Effector memory CD4-positive, alpha-beta T cell (primary cell): ENCODE measurements around the gene SLC4A7.
"Not testable (repeated sequence)": the region's sequence is repeated elsewhere in the genome, so short reads cannot be mapped to it uniquely, and the experiment has no call there.

Experiments
- DNase-seq, 3 donors: peaks; one replicate each; pipeline ENCODE4 v3.0.0-alpha.2; 2020
- H3K27ac ChIP-seq: 2 replicates; pipeline ENCODE4 v1.7.0; 2013; ENCODE audit warnings: mild to moderate bottlenecking, low read length, moderate library complexity; ENCODE audit not compliant: insufficient read depth, poor library complexity, severe bottlenecking
- H3K27me3 ChIP-seq: replicated peaks from 2 replicates; pipeline ENCODE4 v1.7.0; 2013; ENCODE audit warnings: mild to moderate bottlenecking, low read length; ENCODE audit not compliant: insufficient read depth, control insufficient read depth, poor library complexity, severe bottlenecking
- H3K36me3 ChIP-seq: 2 replicates; pipeline ENCODE4 v1.7.0; 2013; ENCODE audit warnings: mild to moderate bottlenecking, low read length, moderate library complexity; ENCODE audit not compliant: control insufficient read depth, insufficient read depth
- H3K4me1 ChIP-seq: 2 replicates; pipeline ENCODE4 v1.7.0; 2013; ENCODE audit warnings: low read length, mild to moderate bottlenecking; ENCODE audit not compliant: control insufficient read depth, insufficient read depth, poor library complexity, severe bottlenecking
- H3K4me3 ChIP-seq: 2 replicates; pipeline ENCODE4 v1.7.0; 2013; ENCODE audit warnings: low read length, low read depth, mild to moderate bottlenecking; ENCODE audit not compliant: insufficient read depth, poor library complexity, severe bottlenecking
- H3K9me3 ChIP-seq: 2 replicates; pipeline ENCODE4 v1.7.0; 2013; ENCODE audit warnings: mild to moderate bottlenecking, low read length, moderate library complexity; ENCODE audit not compliant: control insufficient read depth

Gene SLC4A7

GRCh38 chr3:27442995-27443394 is 41.2 kb downstream of the SLC4A7 start:
- not testable (repeated sequence) for H3K27me3 ChIP-seq, DNase-seq, H3K27ac ChIP-seq, H3K4me1 ChIP-seq, H3K9me3 ChIP-seq, H3K4me3 ChIP-seq
- peaks cover 43% of the 10 kb centered on the region for H3K36me3 ChIP-seq

- not testable (repeated sequence) for H3K9me3 ChIP-seq, H3K27me3 ChIP-seq, H3K4me1 ChIP-seq, DNase-seq, H3K4me3 ChIP-seq, H3K27ac ChIP-seq
- H3K36me3 ChIP-seq: peaks cover 65% of the 10 kb centered on the region
Measured at GRCh38 chr3:27438352-27438751, 45.8 kb downstream of the SLC4A7 start.

- Histone ChIP-seq H3K9me3 (no peaks in the 10 kb centered on the region), H3K4me1 (no peaks in the 10 kb centered on the region), H3K27ac (no peak overlapping the region), H3K27me3 (no peaks in the 10 kb centered on the region), H3K4me3 (no peak overlapping the region), H3K36me3 (peaks cover 40% of the 10 kb centered on the region)
- DNase-seq: no peak
Measured at GRCh38 chr3:27431116-27431515, 53.1 kb downstream of the SLC4A7 start.

- Histone ChIP-seq H3K36me3 (peaks cover 31% of the 10 kb centered on the region), H3K27ac (no peak overlapping the region), H3K4me3 (no peak overlapping the region), H3K4me1 (no peaks in the 10 kb centered on the region), H3K9me3 (no peaks in the 10 kb centered on the region), H3K27me3 (no peaks in the 10 kb centered on the region)
- DNase-seq: no peak
Measured at GRCh38 chr3:27429909-27430308, 54.3 kb downstream of the SLC4A7 start.

GRCh38 chr3:27428446-27428845 is 55.7 kb downstream of the SLC4A7 start:
- Histone ChIP-seq H3K4me1 (no peaks in the 10 kb centered on the region), H3K27ac (no peak overlapping the region), H3K9me3 (no peaks in the 10 kb centered on the region), H3K36me3 (peaks cover 33% of the 10 kb centered on the region), H3K27me3 (no peaks in the 10 kb centered on the region), H3K4me3 (no peak overlapping the region)
- DNase-seq: no peak

- H3K27ac ChIP-seq: no peak overlapping the region
- peaks cover 29% of the 10 kb centered on the region for H3K36me3 ChIP-seq
- no peaks in the 10 kb centered on the region for H3K27me3 ChIP-seq
Measured at GRCh38 chr3:27426926-27427325, 57.3 kb downstream of the SLC4A7 start.

GRCh38 chr3:27425896-27426565 is 58.2 kb downstream of the SLC4A7 start:
- no peak for DNase-seq
- Histone ChIP-seq H3K4me3 (no peak overlapping the region), H3K9me3 (no peaks in the 10 kb centered on the region), H3K36me3 (peaks cover 26% of the 10 kb centered on the region), H3K27me3 (no peaks in the 10 kb centered on the region), H3K4me1 (no peaks in the 10 kb centered on the region), H3K27ac (no peak overlapping the region)

More at GRCh38 chr3:27426926-27427325, 57.3 kb downstream of the SLC4A7 start:
- Histone ChIP-seq H3K4me1 (no peaks in the 10 kb centered on the region), H3K4me3 (no peak overlapping the region), H3K9me3 (no peaks in the 10 kb centered on the region)
- DNase-seq: no peak

- not testable (repeated sequence) for H3K4me1 ChIP-seq, H3K27me3 ChIP-seq, H3K4me3 ChIP-seq, H3K27ac ChIP-seq, H3K9me3 ChIP-seq, DNase-seq
- peaks cover 24% of the 10 kb centered on the region for H3K36me3 ChIP-seq
Measured at GRCh38 chr3:27424812-27425521, 59.2 kb downstream of the SLC4A7 start.

GRCh38 chr3:27423463-27423862 is 60.7 kb downstream of the SLC4A7 start:
- H3K27me3 ChIP-seq: no peaks in the 10 kb centered on the region
- H3K27ac ChIP-seq: no peak overlapping the region
- no peak for DNase-seq
- H3K4me3 ChIP-seq: no peak overlapping the region
- H3K9me3 ChIP-seq: no peaks in the 10 kb centered on the region
- peaks cover 28% of the 10 kb centered on the region for H3K36me3 ChIP-seq
- H3K4me1 ChIP-seq: no peaks in the 10 kb centered on the region

GRCh38 chr3:27422617-27423016 is 61.6 kb downstream of the SLC4A7 start:
- H3K36me3 ChIP-seq: peaks cover 34% of the 10 kb centered on the region
- no peak for DNase-seq
- H3K4me3 ChIP-seq: no peak overlapping the region
- H3K9me3 ChIP-seq: no peaks in the 10 kb centered on the region
- no peak overlapping the region for H3K27ac ChIP-seq
- no peaks in the 10 kb centered on the region for H3K27me3 ChIP-seq
- no peaks in the 10 kb centered on the region for H3K4me1 ChIP-seq
